ENCODE data around the gene RUSC2. TPM values are rescaled to one million over a fixed set of nuclear protein-coding genes. Genes with fewer than 3 reads are reported as not detected.

RUSC2 gene
- polyA plus RNA-seq, 1 donor from 2014 or later: 46.4 TPM

DNA sequence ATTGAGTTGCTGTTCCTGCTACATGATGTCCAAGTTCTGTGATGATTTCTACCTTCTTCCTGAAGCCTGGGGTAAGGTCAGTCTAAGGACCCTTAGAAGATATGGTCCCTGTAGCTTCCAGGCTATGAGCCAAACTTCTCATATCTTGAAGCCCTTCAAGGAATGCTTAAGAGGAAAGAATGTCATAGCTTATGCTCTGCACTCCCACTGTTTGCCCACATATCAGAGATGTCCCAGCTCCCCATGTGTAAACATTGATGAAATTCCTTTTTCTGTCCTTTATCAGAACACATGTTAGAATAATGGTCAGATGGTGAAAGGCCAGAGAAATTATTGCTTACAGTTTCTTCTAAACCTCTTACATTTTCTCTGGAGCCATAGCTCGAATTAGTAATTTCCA, 41.4 kb upstream of the RUSC2 start:
- H3F3A ChIP-seq (ENCODE audit: insufficient read depth, low read length, poor library complexity, severe bottlenecking): no peaks in the 10 kb centered on the region
- H3K4me3 ChIP-seq (ENCODE audit: low read length): no peak overlapping the region
- no peaks in the 10 kb centered on the region for H3K79me2 ChIP-seq (replicated peaks; ENCODE audit: insufficient read depth, low read length)
- no peaks in the 10 kb centered on the region for H3K27me3 ChIP-seq (ENCODE audit: insufficient read depth, low read depth, low read length)
- TF ChIP-seq TAF1 (IDR thresholded peaks at IDR 0.05; ENCODE audit: low read depth): no peak
- no peak for TF ChIP-seq EZH2 (IDR thresholded peaks at IDR 0.05; ENCODE audit: borderline replicate concordance, insufficient read depth, low read length, poor library complexity, severe bottlenecking)
- no peak for TF ChIP-seq SMC3 (conservative IDR thresholded peaks at IDR 0.05; ENCODE audit: poor library complexity)
- TF ChIP-seq RAD21 (conservative IDR thresholded peaks at IDR 0.05): no peak
- TF ChIP-seq POLR2AphosphoS5 (IDR thresholded peaks at IDR 0.05): no peak
- no peak for TF ChIP-seq EP300 (conservative IDR thresholded peaks at IDR 0.05; ENCODE audit: poor library complexity, severe bottlenecking)
- TF ChIP-seq, protein P1, sequence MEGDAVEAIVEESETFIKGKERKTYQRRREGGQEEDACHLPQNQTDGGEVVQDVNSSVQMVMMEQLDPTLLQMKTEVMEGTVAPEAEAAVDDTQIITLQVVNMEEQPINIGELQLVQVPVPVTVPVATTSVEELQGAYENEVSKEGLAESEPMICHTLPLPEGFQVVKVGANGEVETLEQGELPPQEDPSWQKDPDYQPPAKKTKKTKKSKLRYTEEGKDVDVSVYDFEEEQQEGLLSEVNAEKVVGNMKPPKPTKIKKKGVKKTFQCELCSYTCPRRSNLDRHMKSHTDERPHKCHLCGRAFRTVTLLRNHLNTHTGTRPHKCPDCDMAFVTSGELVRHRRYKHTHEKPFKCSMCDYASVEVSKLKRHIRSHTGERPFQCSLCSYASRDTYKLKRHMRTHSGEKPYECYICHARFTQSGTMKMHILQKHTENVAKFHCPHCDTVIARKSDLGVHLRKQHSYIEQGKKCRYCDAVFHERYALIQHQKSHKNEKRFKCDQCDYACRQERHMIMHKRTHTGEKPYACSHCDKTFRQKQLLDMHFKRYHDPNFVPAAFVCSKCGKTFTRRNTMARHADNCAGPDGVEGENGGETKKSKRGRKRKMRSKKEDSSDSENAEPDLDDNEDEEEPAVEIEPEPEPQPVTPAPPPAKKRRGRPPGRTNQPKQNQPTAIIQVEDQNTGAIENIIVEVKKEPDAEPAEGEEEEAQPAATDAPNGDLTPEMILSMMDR (IDR thresholded peaks at IDR 0.05; ENCODE audit: poor library complexity, severe bottlenecking): no peak
- TF ChIP-seq, protein P2, sequence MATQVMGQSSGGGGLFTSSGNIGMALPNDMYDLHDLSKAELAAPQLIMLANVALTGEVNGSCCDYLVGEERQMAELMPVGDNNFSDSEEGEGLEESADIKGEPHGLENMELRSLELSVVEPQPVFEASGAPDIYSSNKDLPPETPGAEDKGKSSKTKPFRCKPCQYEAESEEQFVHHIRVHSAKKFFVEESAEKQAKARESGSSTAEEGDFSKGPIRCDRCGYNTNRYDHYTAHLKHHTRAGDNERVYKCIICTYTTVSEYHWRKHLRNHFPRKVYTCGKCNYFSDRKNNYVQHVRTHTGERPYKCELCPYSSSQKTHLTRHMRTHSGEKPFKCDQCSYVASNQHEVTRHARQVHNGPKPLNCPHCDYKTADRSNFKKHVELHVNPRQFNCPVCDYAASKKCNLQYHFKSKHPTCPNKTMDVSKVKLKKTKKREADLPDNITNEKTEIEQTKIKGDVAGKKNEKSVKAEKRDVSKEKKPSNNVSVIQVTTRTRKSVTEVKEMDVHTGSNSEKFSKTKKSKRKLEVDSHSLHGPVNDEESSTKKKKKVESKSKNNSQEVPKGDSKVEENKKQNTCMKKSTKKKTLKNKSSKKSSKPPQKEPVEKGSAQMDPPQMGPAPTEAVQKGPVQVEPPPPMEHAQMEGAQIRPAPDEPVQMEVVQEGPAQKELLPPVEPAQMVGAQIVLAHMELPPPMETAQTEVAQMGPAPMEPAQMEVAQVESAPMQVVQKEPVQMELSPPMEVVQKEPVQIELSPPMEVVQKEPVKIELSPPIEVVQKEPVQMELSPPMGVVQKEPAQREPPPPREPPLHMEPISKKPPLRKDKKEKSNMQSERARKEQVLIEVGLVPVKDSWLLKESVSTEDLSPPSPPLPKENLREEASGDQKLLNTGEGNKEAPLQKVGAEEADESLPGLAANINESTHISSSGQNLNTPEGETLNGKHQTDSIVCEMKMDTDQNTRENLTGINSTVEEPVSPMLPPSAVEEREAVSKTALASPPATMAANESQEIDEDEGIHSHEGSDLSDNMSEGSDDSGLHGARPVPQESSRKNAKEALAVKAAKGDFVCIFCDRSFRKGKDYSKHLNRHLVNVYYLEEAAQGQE (IDR thresholded peaks at IDR 0.05; ENCODE audit: borderline replicate concordance): no peak
- no peak for TF ChIP-seq MXI1 (conservative IDR thresholded peaks at IDR 0.05; ENCODE audit: poor library complexity, severe bottlenecking)
- no peaks in the 10 kb centered on the region for H3K9me3 ChIP-seq (ENCODE audit: low read length)
- no peak overlapping the region for H3K9ac ChIP-seq (ENCODE audit: low read length)
- H3K9me2 ChIP-seq (ENCODE audit: insufficient read depth, low read length): no peaks in the 10 kb centered on the region
- H3K27ac ChIP-seq (ENCODE audit: low read length): no peak overlapping the region
- no peak overlapping the region for H2AFZ ChIP-seq (ENCODE audit: low read depth, low read length)
- H3K36me3 ChIP-seq (ENCODE audit: insufficient read depth, low read length): no peaks in the 10 kb centered on the region
- no peaks in the 10 kb centered on the region for H4K20me1 ChIP-seq (ENCODE audit: insufficient read depth)
- no peak overlapping the region for H3K4me2 ChIP-seq (ENCODE audit: low read length)

DNA sequence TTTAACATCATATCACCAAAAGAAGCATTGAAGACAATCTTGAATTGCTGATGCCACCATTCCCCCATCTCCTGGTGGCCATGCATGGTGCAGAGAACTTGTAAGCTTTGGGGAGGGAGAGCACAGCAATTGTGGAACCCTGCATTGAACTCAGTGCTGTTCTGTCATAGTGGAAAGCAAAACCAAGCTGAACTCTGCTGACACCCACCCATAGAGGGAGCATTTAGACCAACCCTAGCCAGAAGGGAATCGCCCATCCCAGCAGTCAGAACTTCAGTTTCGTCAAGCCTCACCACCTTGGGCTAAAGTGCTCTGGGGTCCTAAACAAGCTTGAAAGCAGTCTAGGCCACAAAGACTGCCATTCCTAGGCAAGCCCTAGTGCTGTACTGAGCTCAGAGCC, 37.4 kb upstream of the RUSC2 start:
- no peak for TF ChIP-seq RAD21 (conservative IDR thresholded peaks at IDR 0.05)
- Histone ChIP-seq H3K9me3 (ENCODE audit: low read length) (no peaks in the 10 kb centered on the region), H3K79me2 (replicated peaks; ENCODE audit: insufficient read depth, low read length) (no peaks in the 10 kb centered on the region), H3F3A (ENCODE audit: insufficient read depth, low read length, poor library complexity, severe bottlenecking) (no peaks in the 10 kb centered on the region), H3K27ac (ENCODE audit: low read length) (no peak overlapping the region), H4K20me1 (ENCODE audit: insufficient read depth) (no peaks in the 10 kb centered on the region), H3K9ac (ENCODE audit: low read length) (no peak overlapping the region), H3K36me3 (ENCODE audit: insufficient read depth, low read length) (no peaks in the 10 kb centered on the region), H3K4me2 (ENCODE audit: low read length) (no peak overlapping the region), H3K27me3 (ENCODE audit: insufficient read depth, low read depth, low read length) (no peaks in the 10 kb centered on the region), H3K4me3 (ENCODE audit: low read length) (no peak overlapping the region), H3K9me2 (ENCODE audit: insufficient read depth, low read length) (no peaks in the 10 kb centered on the region), H2AFZ (ENCODE audit: low read depth, low read length) (no peak overlapping the region)

DNA sequence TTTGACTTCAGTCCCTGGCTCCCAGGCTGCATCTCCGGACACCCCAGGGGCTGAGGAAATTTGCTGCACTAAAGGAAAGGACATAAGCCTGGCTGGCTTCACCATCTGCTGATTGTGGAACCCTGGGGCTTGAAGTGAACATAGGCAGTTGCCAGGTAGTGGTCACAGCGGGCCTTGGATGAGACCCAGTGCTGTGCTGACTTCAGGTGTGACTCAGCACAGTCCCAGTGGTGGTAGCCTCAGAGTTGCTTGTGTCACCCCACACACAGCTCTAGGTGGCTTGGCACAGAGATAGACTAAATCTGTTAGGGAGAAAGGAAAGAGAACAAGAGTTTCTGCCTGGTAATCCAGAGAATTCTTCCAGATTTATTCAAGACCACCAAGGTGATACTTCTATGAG, 36.1 kb upstream of the RUSC2 start:
- Histone ChIP-seq H2AFZ (ENCODE audit: low read depth, low read length) (no peak overlapping the region), H3K4me2 (ENCODE audit: low read length) (no peak overlapping the region), H3K9me3 (ENCODE audit: low read length) (no peaks in the 10 kb centered on the region), H3K27ac (ENCODE audit: low read length) (no peak overlapping the region), H3K4me3 (ENCODE audit: low read length) (no peak overlapping the region), H3K9ac (ENCODE audit: low read length) (no peak overlapping the region), H3K27me3 (ENCODE audit: insufficient read depth, low read depth, low read length) (no peaks in the 10 kb centered on the region), H3F3A (ENCODE audit: insufficient read depth, low read length, poor library complexity, severe bottlenecking) (no peaks in the 10 kb centered on the region), H3K36me3 (ENCODE audit: insufficient read depth, low read length) (no peaks in the 10 kb centered on the region), H3K9me2 (ENCODE audit: insufficient read depth, low read length) (no peaks in the 10 kb centered on the region), H4K20me1 (ENCODE audit: insufficient read depth) (no peaks in the 10 kb centered on the region), H3K79me2 (replicated peaks; ENCODE audit: insufficient read depth, low read length) (no peaks in the 10 kb centered on the region)
- TF ChIP-seq, protein P1 (IDR thresholded peaks at IDR 0.05; ENCODE audit: poor library complexity, severe bottlenecking): no peak
- no peak for TF ChIP-seq SMC3 (conservative IDR thresholded peaks at IDR 0.05; ENCODE audit: poor library complexity)
- TF ChIP-seq EP300 (conservative IDR thresholded peaks at IDR 0.05; ENCODE audit: poor library complexity, severe bottlenecking): no peak
- no peak for TF ChIP-seq RAD21 (conservative IDR thresholded peaks at IDR 0.05)
- no peak for TF ChIP-seq POLR2AphosphoS5 (IDR thresholded peaks at IDR 0.05)
- TF ChIP-seq, protein P2 (IDR thresholded peaks at IDR 0.05; ENCODE audit: borderline replicate concordance): no peak
- no peak for TF ChIP-seq TAF1 (IDR thresholded peaks at IDR 0.05; ENCODE audit: low read depth)
- no peak for TF ChIP-seq EZH2 (IDR thresholded peaks at IDR 0.05; ENCODE audit: borderline replicate concordance, insufficient read depth, low read length, poor library complexity, severe bottlenecking)

Data from neural cell (in vitro differentiated cells).